Liver (tissue), 9 donors: ENCODE results near the gene CTTN. TPM values are rescaled to one million over a fixed set of nuclear protein-coding genes. Genes with fewer than 3 reads are reported as not detected.

Source experiments
- DNase-seq: peaks from one replicate; pipeline ENCODE4 v3.0.0-alpha.2; 2017; ENCODE audit warnings: low spot score
- H3K27ac ChIP-seq, 2 donors: one replicate each; pipeline ENCODE4 v1.7.0; 2013; ENCODE audit warnings: inconsistent platforms in 2 of 2, low read length in 2 of 2, control low read depth in 1 of 2, low read depth in 1 of 2, mild to moderate bottlenecking in 1 of 2
- H3K27me3 ChIP-seq, 4 donors: one replicate each; pipeline versions ENCODE4 v1.6.1 to v1.7.0; 2013; ENCODE audit warnings: low read length in 3 of 4, inconsistent platforms in 1 of 4, mild to moderate bottlenecking in 1 of 4, moderate library complexity in 1 of 4; ENCODE audit not compliant: control insufficient read depth in 4 of 4, insufficient read depth in 4 of 4
- H3K36me3 ChIP-seq, 4 donors: one replicate each; pipeline versions ENCODE4 v1.6.1 to v1.7.0; 2013; ENCODE audit warnings: low read length in 3 of 4, mild to moderate bottlenecking in 3 of 4, low read depth in 1 of 4, moderate library complexity in 1 of 4; ENCODE audit not compliant: control insufficient read depth in 4 of 4, insufficient read depth in 3 of 4
- H3K4me1 ChIP-seq, 4 donors: one replicate each; pipeline versions ENCODE4 v1.6.1 to v1.7.0; 2013; ENCODE audit warnings: low read length in 3 of 4, mild to moderate bottlenecking in 3 of 4, moderate library complexity in 1 of 4; ENCODE audit not compliant: control insufficient read depth in 4 of 4, insufficient read depth in 4 of 4
- H3K4me3 ChIP-seq, 3 donors: one replicate each; pipeline versions ENCODE4 v1.6.1 to v1.7.0; 2013; ENCODE audit warnings: low read length in 3 of 3, control low read depth in 1 of 3, low read depth in 1 of 3, mild to moderate bottlenecking in 1 of 3
- H3K9ac ChIP-seq, 2 donors: one replicate each; pipeline ENCODE4 v1.7.0; 2013; ENCODE audit warnings: low read length in 2 of 2, mild to moderate bottlenecking in 2 of 2, moderate library complexity in 2 of 2, control low read depth in 1 of 2, low read depth in 1 of 2
- H3K9me3 ChIP-seq, 4 donors: one replicate each; pipeline versions ENCODE4 v1.6.1 to v1.7.0; 2013; ENCODE audit warnings: low read length in 3 of 4; ENCODE audit not compliant: control insufficient read depth in 4 of 4
- ATF3 ChIP-seq: IDR thresholded peaks from 2 replicates; pipeline ENCODE4 v1.6.1; 2016; ENCODE audit warnings: antibody characterized with exemption
- EGR1 ChIP-seq, 2 donors: IDR thresholded peaks; 2 replicates each; pipeline ENCODE4 v1.6.1; 2016 to 2018; ENCODE audit warnings: antibody characterized with exemption in 2 of 2, low read depth in 2 of 2
- FOXA1 ChIP-seq: IDR thresholded peaks from 2 replicates; pipeline ENCODE4 v1.6.1; 2016; ENCODE audit warnings: antibody characterized with exemption
- FOXA2 ChIP-seq: IDR thresholded peaks from 2 replicates; pipeline ENCODE4 v1.6.1; 2016; ENCODE audit warnings: antibody characterized with exemption
- GABPA ChIP-seq, 2 donors: IDR thresholded peaks in 1 of 2; conservative IDR thresholded peaks in 1 of 2; 2 replicates each; pipeline ENCODE4 v1.6.1; 2016; ENCODE audit warnings: antibody characterized with exemption in 2 of 2, mild to moderate bottlenecking in 1 of 2, moderate library complexity in 1 of 2
- HNF4A ChIP-seq, 2 donors: conservative IDR thresholded peaks; 2 replicates each; pipeline ENCODE4 v1.6.1; 2016; ENCODE audit warnings: antibody characterized with exemption in 2 of 2, mild to moderate bottlenecking in 2 of 2
- HNF4G ChIP-seq: IDR thresholded peaks from 2 replicates; pipeline ENCODE4 v1.6.1; 2016; ENCODE audit warnings: antibody characterized with exemption
- JUND ChIP-seq, 2 donors: IDR thresholded peaks; 2 replicates each; pipeline ENCODE4 v1.6.1; 2016; ENCODE audit warnings: antibody characterized with exemption in 2 of 2
- NR2F2 ChIP-seq: IDR thresholded peaks from 2 replicates; pipeline ENCODE4 v1.6.1; 2016; ENCODE audit warnings: antibody characterized with exemption
- RAD21 ChIP-seq, 2 donors: IDR thresholded peaks; 2 replicates each; pipeline ENCODE4 v1.6.1; 2016; ENCODE audit warnings: antibody characterized with exemption in 2 of 2, mild to moderate bottlenecking in 2 of 2
- REST ChIP-seq: IDR thresholded peaks from 2 replicates; pipeline ENCODE4 v1.6.1; 2016; ENCODE audit warnings: antibody characterized with exemption, mild to moderate bottlenecking
- RXRA ChIP-seq, 2 donors: IDR thresholded peaks; 2 replicates each; pipeline ENCODE4 v1.6.1; 2017 to 2018; ENCODE audit warnings: antibody characterized with exemption in 2 of 2, mild to moderate bottlenecking in 1 of 2
- SP1 ChIP-seq: IDR thresholded peaks from 2 replicates; pipeline ENCODE4 v1.6.1; 2018; ENCODE audit warnings: antibody characterized with exemption, mild to moderate bottlenecking
- TAF1 ChIP-seq: conservative IDR thresholded peaks from 2 replicates; pipeline ENCODE4 v1.6.1; 2016; ENCODE audit warnings: antibody characterized with exemption, mild to moderate bottlenecking
- YY1 ChIP-seq: IDR thresholded peaks from 2 replicates; pipeline ENCODE4 v1.6.1; 2016; ENCODE audit warnings: antibody characterized with exemption, mild to moderate bottlenecking
- WGBS: extraction: QIAGEN DNeasy Blood & Tissue Kit; methylation state at CpG from one replicate; pipeline ENCODE4 v1.1.7; 2013; 5-methylcytosine and 5-hydroxymethylcytosine counted together
- polyA plus RNA-seq, 2 donors: library from polyadenylated mRNA; stranded (reverse) in 1 of 2; unstranded in 1 of 2; fragments of 200-250 nt in 1 of 2; fragments of >200 nt in 1 of 2; fragmentation: Nextera tagmentation in 1 of 2; extraction: Ambion mirVana in 1 of 2; gene quantifications; one replicate each; pipeline versions ENCODE4 v1.2.1 to v1.2.3, GENCODE V29; 2013 to 2015
- total RNA-seq, 2 donors: library from RNA; depleted of rRNA; stranded (reverse); fragments of >200 nt; gene quantifications; one replicate each; pipeline ENCODE4 v1.2.3, GENCODE V29; 2014
- TF ChIP-seq, protein P1 (sequence below): IDR thresholded peaks from 2 replicates; pipeline ENCODE4 v1.6.1; 2016; ENCODE audit warnings: antibody characterized with exemption
- TF ChIP-seq, protein P2 (sequence below): fragments of 150-350 bp; IDR thresholded peaks from 2 replicates; pipeline ENCODE4 v1.5.1; 2017; ENCODE audit warnings: improper control_type of control experiment, low read depth, low read length; ENCODE audit not compliant: missing input control
- TF ChIP-seq, protein P3 (sequence below): IDR thresholded peaks from 2 replicates; pipeline ENCODE4 v1.6.1; 2016; ENCODE audit warnings: antibody characterized with exemption
- donor health status: healthy.
- donor health status: healthy.
- donor health status: healthy.
- donor health status: healthy.
- donor health status: healthy.

The CTTN gene
- total and polyA plus RNA-seq, 4 donors = 38.7 to 136 (median 45.4) TPM

GRCh38 chr11:70419307-70420007 is 21.1 kb downstream of the CTTN start:
- Histone ChIP-seq H3K36me3 (peaks cover 7 to 77% (median 36%) of the 10 kb centered on the region in 4 donors), H3K27ac (no peak overlapping the region), H3K9ac (no peak overlapping the region), H3K27me3 (no peaks in the 10 kb centered on the region), H3K4me1 (no peaks in the 10 kb centered on the region), H3K4me3 (no peak overlapping the region), H3K9me3 (no peaks in the 10 kb centered on the region)
- 89% methylated on average over 17 of the region's 17 CpGs for WGBS
- TF ChIP-seq SP1 = no peak
- TF ChIP-seq, protein P1, sequence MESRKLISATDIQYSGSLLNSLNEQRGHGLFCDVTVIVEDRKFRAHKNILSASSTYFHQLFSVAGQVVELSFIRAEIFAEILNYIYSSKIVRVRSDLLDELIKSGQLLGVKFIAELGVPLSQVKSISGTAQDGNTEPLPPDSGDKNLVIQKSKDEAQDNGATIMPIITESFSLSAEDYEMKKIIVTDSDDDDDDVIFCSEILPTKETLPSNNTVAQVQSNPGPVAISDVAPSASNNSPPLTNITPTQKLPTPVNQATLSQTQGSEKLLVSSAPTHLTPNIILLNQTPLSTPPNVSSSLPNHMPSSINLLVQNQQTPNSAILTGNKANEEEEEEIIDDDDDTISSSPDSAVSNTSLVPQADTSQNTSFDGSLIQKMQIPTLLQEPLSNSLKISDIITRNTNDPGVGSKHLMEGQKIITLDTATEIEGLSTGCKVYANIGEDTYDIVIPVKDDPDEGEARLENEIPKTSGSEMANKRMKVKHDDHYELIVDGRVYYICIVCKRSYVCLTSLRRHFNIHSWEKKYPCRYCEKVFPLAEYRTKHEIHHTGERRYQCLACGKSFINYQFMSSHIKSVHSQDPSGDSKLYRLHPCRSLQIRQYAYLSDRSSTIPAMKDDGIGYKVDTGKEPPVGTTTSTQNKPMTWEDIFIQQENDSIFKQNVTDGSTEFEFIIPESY = no peak
- no peak for TF ChIP-seq HNF4G
- TF ChIP-seq REST = no peak
- TF ChIP-seq NR2F2 = no peak
- TF ChIP-seq FOXA2 = no peak
- TF ChIP-seq, protein P2, sequence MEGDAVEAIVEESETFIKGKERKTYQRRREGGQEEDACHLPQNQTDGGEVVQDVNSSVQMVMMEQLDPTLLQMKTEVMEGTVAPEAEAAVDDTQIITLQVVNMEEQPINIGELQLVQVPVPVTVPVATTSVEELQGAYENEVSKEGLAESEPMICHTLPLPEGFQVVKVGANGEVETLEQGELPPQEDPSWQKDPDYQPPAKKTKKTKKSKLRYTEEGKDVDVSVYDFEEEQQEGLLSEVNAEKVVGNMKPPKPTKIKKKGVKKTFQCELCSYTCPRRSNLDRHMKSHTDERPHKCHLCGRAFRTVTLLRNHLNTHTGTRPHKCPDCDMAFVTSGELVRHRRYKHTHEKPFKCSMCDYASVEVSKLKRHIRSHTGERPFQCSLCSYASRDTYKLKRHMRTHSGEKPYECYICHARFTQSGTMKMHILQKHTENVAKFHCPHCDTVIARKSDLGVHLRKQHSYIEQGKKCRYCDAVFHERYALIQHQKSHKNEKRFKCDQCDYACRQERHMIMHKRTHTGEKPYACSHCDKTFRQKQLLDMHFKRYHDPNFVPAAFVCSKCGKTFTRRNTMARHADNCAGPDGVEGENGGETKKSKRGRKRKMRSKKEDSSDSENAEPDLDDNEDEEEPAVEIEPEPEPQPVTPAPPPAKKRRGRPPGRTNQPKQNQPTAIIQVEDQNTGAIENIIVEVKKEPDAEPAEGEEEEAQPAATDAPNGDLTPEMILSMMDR = no peak
- no peak for TF ChIP-seq FOXA1
- TF ChIP-seq ATF3 = no peak
- no peak for TF ChIP-seq HNF4A (conservative IDR thresholded peaks at IDR 0.05)
- no peak for TF ChIP-seq EGR1 (IDR thresholded peaks at IDR 0.05; ENCODE audit: low read depth in 2 of 2)
- no peak for TF ChIP-seq RXRA (IDR thresholded peaks at IDR 0.05)
- no peak for TF ChIP-seq JUND (IDR thresholded peaks at IDR 0.05)
- no peak for TF ChIP-seq GABPA (IDR thresholded peaks at IDR 0.05 in 1 of 2, conservative IDR thresholded peaks at IDR 0.05 in 1 of 2)
- TF ChIP-seq TAF1 = no peak
- TF ChIP-seq YY1 = no peak
- no peak for TF ChIP-seq RAD21 (IDR thresholded peaks at IDR 0.05)
- TF ChIP-seq, protein P3, sequence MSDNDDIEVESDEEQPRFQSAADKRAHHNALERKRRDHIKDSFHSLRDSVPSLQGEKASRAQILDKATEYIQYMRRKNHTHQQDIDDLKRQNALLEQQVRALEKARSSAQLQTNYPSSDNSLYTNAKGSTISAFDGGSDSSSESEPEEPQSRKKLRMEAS = no peak
- no peak for DNase-seq
